Loucy (cell line): ENCODE measurements around the gene LYRM9.

Source experiments
- H2AFZ ChIP-seq: fragments of 200-600 bp; sonication (generic); 2 replicates; pipeline ENCODE4 v1.6.0; 2016; ENCODE audit warnings: antibody characterized with exemption, mild to moderate bottlenecking, low read length, moderate library complexity
- H3F3A ChIP-seq: fragments of 200-600 bp; 2 replicates; pipeline ENCODE4 v1.6.0; 2016; ENCODE audit warnings: antibody characterized with exemption, low read depth, mild to moderate bottlenecking
- H3K27me3 ChIP-seq: fragments of 200-600 bp; sonication (generic); 2 replicates; pipeline ENCODE4 v1.6.1; 2014; ENCODE audit warnings: low read length, mild to moderate bottlenecking; ENCODE audit not compliant: insufficient read depth, poor library complexity, severe bottlenecking
- H3K36me3 ChIP-seq: fragments of 200-600 bp; sonication (generic); 2 replicates; pipeline ENCODE4 v1.6.1; 2016; ENCODE audit warnings: low read length; ENCODE audit not compliant: insufficient read depth
- H3K4me1 ChIP-seq: fragments of 200-600 bp; sonication (generic); 2 replicates; pipeline ENCODE4 v1.5.1; 2014; ENCODE audit warnings: low read length, mild to moderate bottlenecking; ENCODE audit not compliant: insufficient read depth, poor library complexity, severe bottlenecking
- H3K4me2 ChIP-seq: fragments of 200-600 bp; sonication (generic); 2 replicates; pipeline ENCODE4 v1.6.0; 2014; ENCODE audit warnings: antibody characterized with exemption, low read length, low read depth, mild to moderate bottlenecking; ENCODE audit not compliant: poor library complexity, severe bottlenecking
- H3K4me3 ChIP-seq: fragments of 200-600 bp; sonication (generic); 2 replicates; pipeline ENCODE4 v1.5.1; 2014; ENCODE audit warnings: low read length, mild to moderate bottlenecking, mixed read lengths; ENCODE audit not compliant: poor library complexity, severe bottlenecking
- H3K79me2 ChIP-seq: fragments of 200-600 bp; sonication (generic); 2 replicates; pipeline ENCODE4 v1.6.1; 2014; ENCODE audit warnings: low read length; ENCODE audit not compliant: insufficient read depth
- H3K9ac ChIP-seq: fragments of 200-600 bp; sonication (generic); 2 replicates; pipeline ENCODE4 v1.6.0; 2014; ENCODE audit warnings: mild to moderate bottlenecking, low read depth, low read length, moderate library complexity; ENCODE audit not compliant: poor library complexity, severe bottlenecking
- H3K9me2 ChIP-seq: fragments of 200-600 bp; sonication (generic); replicated peaks from 2 replicates; pipeline ENCODE4 v1.6.1; 2016; ENCODE audit warnings: low read depth, low read length, mixed read lengths
- H3K9me3 ChIP-seq: fragments of 200-600 bp; sonication (generic); 2 replicates; pipeline ENCODE4 v1.6.1; 2014; ENCODE audit warnings: mild to moderate bottlenecking, antibody characterized with exemption, low read length, low read depth; ENCODE audit not compliant: insufficient read depth
- H4K20me1 ChIP-seq: fragments of 200-600 bp; sonication (generic); 2 replicates; pipeline ENCODE4 v1.6.0; 2014; ENCODE audit warnings: antibody characterized with exemption, low read length, mild to moderate bottlenecking; ENCODE audit not compliant: insufficient read depth, poor library complexity, severe bottlenecking
- EZH2phosphoT487 ChIP-seq: fragments of 200-600 bp; IDR thresholded peaks from 2 replicates; pipeline ENCODE4 v1.6.1; 2018; ENCODE audit warnings: antibody characterized with exemption, mild to moderate bottlenecking, moderate library complexity, borderline replicate concordance
- TF ChIP-seq, protein P1 (sequence below): fragments of 200-600 bp; sonication (generic); conservative IDR thresholded peaks from 2 replicates; pipeline ENCODE4 v1.5.1; 2014; ENCODE audit warnings: mild to moderate bottlenecking, antibody characterized with exemption, low read length

Gene LYRM9

DNA sequence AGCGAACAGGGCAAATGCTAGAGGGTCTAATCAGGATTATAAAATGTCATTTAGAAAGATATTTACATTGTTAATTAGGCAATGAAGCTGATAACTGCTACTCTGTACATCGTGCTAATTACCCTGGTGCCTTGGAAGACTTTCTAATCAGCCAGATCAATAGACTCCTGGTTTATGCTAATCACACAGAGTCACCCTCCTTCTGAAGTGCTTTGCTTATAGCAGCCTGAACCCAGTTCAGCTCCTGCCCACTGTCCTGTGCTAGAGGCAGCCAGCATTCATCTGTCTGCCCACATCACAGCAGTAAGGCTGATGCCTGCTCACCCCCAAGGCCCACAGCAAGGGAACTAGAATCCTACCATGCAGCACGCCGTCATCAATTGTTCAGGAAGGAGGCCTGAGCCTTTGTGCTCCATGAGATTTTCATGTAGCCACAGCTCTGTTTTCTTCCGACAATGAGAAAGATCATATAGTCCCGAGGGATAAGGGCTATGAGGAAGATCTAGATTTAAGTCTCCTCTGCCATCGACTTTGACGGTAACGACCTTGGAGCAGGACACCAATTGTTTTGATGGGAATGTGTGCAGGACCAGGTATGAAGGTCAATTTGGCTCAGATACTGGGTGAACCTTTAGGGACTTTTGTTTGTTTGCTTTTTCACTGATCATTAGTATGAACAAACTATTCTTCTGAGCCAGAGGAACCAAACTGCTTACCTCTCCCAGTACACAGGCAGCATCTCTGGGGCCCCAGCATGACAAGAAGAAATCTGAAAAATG, 12.5 kb upstream of the LYRM9 start:
- Histone ChIP-seq H3K79me2 (no peaks in the 10 kb centered on the region), H3F3A (no peaks in the 10 kb centered on the region), H3K27me3 (no peaks in the 10 kb centered on the region), H3K4me3 (no peak overlapping the region), H3K9ac (no peak overlapping the region), H3K4me1 (no peaks in the 10 kb centered on the region), H3K36me3 (no peaks in the 10 kb centered on the region), H4K20me1 (no peaks in the 10 kb centered on the region), H2AFZ (no peak overlapping the region), H3K9me3 (no peaks in the 10 kb centered on the region), H3K9me2 (no peaks in the 10 kb centered on the region), H3K4me2 (no peak overlapping the region)
- TF ChIP-seq EZH2phosphoT487 = no peak
- TF ChIP-seq, protein P1, sequence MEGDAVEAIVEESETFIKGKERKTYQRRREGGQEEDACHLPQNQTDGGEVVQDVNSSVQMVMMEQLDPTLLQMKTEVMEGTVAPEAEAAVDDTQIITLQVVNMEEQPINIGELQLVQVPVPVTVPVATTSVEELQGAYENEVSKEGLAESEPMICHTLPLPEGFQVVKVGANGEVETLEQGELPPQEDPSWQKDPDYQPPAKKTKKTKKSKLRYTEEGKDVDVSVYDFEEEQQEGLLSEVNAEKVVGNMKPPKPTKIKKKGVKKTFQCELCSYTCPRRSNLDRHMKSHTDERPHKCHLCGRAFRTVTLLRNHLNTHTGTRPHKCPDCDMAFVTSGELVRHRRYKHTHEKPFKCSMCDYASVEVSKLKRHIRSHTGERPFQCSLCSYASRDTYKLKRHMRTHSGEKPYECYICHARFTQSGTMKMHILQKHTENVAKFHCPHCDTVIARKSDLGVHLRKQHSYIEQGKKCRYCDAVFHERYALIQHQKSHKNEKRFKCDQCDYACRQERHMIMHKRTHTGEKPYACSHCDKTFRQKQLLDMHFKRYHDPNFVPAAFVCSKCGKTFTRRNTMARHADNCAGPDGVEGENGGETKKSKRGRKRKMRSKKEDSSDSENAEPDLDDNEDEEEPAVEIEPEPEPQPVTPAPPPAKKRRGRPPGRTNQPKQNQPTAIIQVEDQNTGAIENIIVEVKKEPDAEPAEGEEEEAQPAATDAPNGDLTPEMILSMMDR = no peak

DNA sequence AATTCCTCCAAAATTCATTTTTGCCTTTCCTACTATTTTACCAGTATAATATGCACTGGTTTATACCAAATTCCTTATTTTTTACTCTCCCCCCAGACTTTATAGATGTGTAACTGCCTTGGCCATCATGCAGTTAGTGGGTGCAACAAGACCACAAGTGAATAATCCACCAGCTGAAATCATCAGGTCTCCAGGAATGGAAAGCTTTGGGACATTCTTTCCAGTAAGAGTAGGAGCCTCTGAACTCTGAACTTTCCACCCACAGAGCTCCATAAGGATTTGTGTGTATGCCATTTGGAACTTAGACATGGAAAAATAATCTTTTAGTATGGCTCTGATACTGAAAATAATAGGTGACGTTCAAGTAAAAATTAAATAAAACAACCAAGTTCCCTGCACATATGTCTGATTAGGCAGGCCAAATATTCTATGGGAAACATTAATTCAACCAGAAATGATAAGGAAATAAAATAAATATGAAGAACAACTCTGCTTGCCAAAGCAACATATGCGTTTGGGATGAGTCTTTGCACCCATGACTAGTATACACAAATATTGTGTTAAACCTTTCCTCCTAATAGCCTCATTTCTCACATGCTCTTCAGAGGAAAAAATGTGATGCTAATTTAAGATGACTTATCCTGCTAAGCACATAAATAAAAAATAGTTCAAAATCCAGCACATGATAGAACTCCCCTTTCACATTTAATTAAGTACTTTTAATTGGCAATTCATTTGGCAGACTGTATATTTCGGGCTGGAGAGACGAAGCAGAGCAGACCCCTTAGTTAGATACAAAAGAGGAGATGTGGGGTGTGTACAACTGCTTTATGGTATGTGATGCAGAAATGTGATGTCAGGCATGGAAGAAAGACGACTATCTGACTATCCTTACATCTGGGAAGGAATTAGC, 11.6 kb upstream of the LYRM9 start:
- no peak overlapping the region for H3K4me3 ChIP-seq
- no peaks in the 10 kb centered on the region for H3K36me3 ChIP-seq
- no peak overlapping the region for H3K9ac ChIP-seq
- H3K79me2 ChIP-seq = no peaks in the 10 kb centered on the region
- H3K4me2 ChIP-seq = no peak overlapping the region
- no peaks in the 10 kb centered on the region for H3K27me3 ChIP-seq
- H3K9me2 ChIP-seq = no peaks in the 10 kb centered on the region
- H3K4me1 ChIP-seq = no peaks in the 10 kb centered on the region
- H3K9me3 ChIP-seq = no peaks in the 10 kb centered on the region
- no peak overlapping the region for H2AFZ ChIP-seq
- TF ChIP-seq, protein P1 = no peak
- no peak for TF ChIP-seq EZH2phosphoT487
- H4K20me1 ChIP-seq = no peaks in the 10 kb centered on the region
- no peaks in the 10 kb centered on the region for H3F3A ChIP-seq

DNA sequence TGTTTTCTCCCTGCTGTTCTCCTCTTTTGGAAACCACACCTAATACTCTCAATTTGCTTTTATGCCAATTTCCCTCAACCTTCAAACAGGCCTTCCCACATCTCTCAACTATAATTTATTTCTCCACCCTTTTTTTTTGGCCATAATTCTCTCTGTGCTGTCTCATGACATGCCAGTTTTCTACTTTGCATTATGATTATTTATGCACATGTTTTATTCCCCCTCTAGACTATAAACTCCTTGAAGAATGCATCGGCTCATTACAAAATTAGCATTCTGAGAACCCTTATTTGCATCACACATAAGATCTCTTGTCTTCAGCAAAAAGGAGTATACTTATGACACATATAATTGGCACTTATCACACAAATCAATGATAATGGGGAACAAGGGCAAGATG, 10.9 kb upstream of the LYRM9 start:
- no peak for TF ChIP-seq EZH2phosphoT487
- TF ChIP-seq, protein P1 = no peak
- H3K4me3 ChIP-seq = no peak overlapping the region
- no peak overlapping the region for H3K4me2 ChIP-seq
- H3K9ac ChIP-seq = no peak overlapping the region
- H3K36me3 ChIP-seq = no peaks in the 10 kb centered on the region
- no peaks in the 10 kb centered on the region for H3K9me2 ChIP-seq
- H3K9me3 ChIP-seq = no peaks in the 10 kb centered on the region
- no peaks in the 10 kb centered on the region for H4K20me1 ChIP-seq
- no peaks in the 10 kb centered on the region for H3K79me2 ChIP-seq
- H2AFZ ChIP-seq = no peak overlapping the region
- no peaks in the 10 kb centered on the region for H3F3A ChIP-seq
- H3K27me3 ChIP-seq = no peaks in the 10 kb centered on the region
- H3K4me1 ChIP-seq = no peaks in the 10 kb centered on the region
